CD4-positive, alpha-beta T cell treated with Interleukin-15 for 4 hours (primary cell): ENCODE data around the gene KRTAP10-5.
"Not testable (repeated sequence)": the region's sequence is repeated elsewhere in the genome, so short reads cannot be mapped to it uniquely, and the experiment has no call there.

Source experiments
- DNase-seq: peaks from one replicate; pipeline ENCODE4 v3.0.0-alpha.2; 2020; ENCODE audit warnings: low spot score

The KRTAP10-5 gene

GRCh38 chr21:44571844-44572782 is 8.3 kb downstream of the KRTAP10-5 start:
- no peak for DNase-seq

DNA sequence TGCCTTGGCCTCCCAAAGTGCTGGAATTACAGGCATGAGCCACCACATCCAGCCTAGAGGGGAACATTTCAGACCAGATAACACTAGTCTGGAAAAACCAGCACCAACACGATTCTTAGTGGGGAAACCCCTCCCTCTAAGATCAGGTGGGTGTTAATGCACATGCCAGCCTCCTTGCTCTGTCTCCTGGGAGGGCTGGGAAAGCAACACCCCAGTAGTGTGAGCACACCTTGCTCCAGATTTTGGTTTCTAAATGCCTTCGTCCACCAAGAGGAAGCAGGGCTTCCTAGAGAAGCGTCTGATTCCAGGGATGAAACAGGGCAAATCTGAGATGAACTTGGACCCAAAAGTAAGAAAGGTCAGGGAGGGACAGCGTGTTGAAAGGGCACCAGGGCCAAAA is 9.1 kb downstream of the KRTAP10-5 start:
- no peak for DNase-seq

DNA sequence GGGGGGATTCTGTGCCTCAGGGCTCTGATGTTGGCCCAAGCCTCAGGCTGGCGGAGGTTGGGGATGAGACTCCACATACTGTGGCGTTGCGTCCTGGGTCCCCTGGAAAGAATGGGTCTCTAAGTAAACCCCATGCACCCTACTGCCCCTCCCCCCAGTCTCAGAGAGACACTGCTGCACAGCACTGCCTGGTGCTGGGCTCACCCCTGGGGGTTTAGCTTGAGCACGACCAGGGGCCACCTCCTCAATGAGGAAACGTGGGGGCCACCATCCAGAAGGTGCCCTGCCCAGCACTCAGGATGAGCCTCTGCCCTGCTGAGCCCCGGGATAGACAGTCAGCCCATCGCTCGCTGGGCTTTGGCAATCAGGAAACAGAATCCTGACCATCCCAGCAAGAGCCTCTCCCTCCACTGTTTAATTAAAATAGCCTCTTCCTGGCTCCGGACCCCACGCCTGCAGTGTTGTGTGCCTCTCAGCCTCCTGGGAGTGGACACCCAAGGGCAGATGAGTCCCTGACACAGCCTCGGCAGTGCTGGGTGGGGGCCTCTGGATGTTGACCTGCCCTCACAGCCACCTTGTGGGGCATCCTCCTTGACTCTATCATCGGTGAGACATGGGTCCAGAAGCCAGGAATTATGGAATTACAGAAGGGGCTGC is 10.4 kb downstream of the KRTAP10-5 start:
- no peak for DNase-seq

- no peak for DNase-seq
These were observed 11.5 kb downstream of the KRTAP10-5 start for GRCh38 chr21:44568667-44569556.

- no peak for DNase-seq
These were observed 12.1 kb downstream of the KRTAP10-5 start for GRCh38 chr21:44568261-44568660.

GRCh38 chr21:44567481-44568171 is 12.8 kb downstream of the KRTAP10-5 start:
- DNase-seq = no peak

- DNase-seq = no peak
These were observed 14.0 kb downstream of the KRTAP10-5 start for GRCh38 chr21:44566403-44566802.

DNA sequence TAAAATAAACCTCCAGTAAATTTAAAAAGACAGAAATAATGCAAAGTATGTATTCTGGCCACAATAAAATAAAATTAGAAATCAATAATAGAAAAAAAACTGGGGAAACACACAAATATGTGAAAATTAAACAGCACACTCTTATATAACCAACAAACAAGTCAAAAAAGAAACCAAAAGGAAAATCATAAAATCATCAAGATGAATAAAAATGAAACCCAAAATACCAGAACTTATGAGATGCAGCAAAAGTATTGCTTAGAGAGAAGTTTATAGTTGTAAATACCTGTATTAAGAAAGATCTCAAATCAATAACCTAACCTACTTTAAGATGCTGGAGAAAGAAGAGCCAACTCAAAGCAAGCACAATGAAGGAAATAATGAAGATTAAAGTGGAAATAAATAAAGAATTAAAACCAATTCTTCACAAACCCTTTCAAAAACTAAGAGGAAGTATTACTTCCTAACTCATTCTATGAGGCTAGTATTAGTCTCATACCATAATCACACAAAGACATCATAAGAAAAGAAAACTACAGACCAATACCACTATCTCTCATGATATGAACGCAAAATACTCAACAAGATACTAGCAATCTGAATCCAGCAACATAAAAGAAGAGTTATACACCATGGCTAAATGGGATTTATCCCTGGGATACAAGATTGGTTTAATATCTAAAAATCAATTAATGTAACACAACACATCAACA is 15.4 kb downstream of the KRTAP10-5 start:
- no peak for DNase-seq

- no peak for DNase-seq
These were observed 16.3 kb downstream of the KRTAP10-5 start for GRCh38 chr21:44564099-44564498.

DNA sequence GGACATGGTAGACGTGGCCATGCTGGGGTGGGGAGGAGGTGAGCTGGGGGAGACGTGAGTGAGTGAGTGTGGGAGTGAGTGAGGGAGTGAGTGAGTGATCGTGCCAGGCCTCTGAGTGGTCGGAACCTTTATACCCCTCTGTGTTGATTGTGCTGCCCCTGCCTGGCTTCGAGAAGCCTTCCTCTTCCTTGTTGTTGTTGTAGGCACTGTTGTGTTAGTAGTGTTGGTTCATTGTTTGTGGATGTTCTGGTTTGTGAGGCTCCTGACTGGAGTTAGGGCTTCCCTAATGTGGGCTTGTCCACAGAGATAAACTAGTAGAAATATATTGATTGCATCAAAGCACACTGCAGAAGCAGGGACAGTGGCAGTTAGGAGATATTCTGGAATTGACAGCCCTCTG is 21.7 kb downstream of the KRTAP10-5 start, which contains the start of gene KRTAP10-3:
TSS of gene KRTAP10-3 (minus strand) at position 101 of the 400 bp plus-strand sequence. CDS start at position 21, 80 bp downstream.
- no peak for DNase-seq

- not testable (repeated sequence) for DNase-seq
These were observed 22.1 kb downstream of the KRTAP10-5 start for GRCh38 chr21:44558329-44558675.

DNA sequence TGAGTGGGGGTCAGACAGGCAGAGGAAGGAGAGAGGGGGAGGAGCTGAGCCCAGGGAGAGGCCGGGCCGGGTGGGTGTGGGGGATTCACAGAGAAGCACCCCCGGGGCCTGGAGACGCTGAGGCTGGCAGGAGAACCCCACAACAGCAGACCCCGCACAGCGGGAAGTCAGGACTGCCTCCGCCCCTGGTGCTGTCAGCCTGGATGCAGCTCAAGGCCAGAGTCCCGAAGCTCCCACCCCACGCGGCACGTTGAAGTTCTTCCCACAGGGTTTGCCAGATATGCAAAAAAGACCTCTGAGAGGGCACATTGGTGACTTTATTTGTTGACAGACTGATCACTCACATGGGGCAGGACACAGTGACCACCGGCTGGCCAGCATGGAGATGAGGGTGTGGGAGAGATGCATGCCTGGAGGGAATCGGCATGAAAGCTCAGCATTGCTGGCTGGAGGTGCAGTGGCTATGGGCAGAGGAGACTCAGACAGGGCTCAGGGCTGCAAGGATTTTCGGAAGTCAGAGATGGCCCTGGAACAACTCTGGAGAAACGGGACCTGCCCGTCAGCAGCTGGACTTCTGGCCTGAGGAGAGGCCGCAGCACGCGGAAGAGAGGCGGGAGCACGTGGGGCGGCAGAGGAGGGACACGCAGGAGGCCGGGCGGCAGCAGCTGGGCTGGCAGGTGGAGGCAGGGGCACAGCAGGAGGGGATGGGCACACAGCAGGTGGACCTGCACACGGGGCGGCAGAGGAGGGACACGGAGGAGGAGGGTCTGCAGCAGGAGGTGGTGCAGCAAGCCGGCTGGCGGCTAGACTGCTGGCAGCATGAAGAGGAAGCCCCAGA is 22.7 kb downstream of the KRTAP10-5 start:
- no peak for DNase-seq

- DNase-seq = no peak
These were observed 23.5 kb downstream of the KRTAP10-5 start for GRCh38 chr21:44556879-44557278.

DNA sequence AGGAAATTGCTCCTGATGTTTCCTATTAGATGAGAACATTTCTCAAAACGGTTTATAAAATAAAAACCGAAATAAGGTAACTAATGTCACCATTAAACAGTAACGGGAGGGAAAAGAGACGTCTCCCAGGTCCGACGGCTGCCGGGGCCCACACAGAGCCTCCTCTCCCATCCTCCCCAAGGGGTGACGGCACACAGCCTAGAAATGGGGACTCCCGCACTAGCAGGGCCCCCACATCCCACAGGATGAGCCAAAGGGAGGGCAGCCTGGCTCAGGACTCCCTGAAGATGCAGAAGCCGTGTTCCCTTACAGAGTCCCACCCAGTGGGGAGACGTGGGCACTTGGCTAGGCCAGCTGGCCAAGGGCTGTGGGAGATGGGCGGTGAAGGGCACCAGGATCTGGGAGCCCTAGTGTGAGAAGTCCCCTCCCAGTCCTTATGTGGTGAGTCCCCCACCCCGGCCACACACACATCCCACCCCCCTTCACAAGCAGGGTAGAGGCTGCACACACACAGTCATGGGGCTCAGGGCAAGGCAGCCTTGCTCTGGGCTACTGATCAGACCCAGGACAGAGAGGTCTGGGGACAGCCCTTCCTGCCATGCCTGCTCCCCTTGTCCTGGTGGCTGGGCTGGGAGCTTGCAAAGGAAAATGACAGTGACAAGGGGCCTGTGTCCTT is 25.1 kb downstream of the KRTAP10-5 start:
- no peak for DNase-seq

GRCh38 chr21:44552681-44553080 is 27.7 kb downstream of the KRTAP10-5 start:
- DNase-seq = no peak

DNA sequence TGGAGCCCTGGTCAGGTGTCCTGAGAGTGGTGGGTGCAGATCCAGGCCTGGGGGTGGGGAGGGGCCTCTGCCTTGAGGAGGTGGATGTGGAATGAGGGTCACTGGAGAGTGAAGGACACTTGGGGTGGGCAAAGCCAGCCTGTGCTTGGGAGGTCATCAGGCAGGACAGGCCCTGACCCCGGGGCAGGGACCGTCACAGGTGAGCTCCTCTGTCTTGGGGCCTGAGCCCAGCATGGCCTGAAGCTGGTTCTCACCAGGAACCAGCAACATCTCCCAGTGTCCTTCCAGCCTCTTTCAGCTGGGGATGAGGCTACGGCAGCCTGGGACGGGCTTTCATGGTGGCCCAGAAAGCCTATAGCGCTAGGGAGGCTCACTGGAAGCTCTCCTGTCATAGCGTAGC is 28.3 kb downstream of the KRTAP10-5 start:
- no peak for DNase-seq

GRCh38 chr21:44551340-44551961 is 29.0 kb downstream of the KRTAP10-5 start, which contains the start of gene KRTAP10-2:
Gene KRTAP10-2, minus strand, starts transcription at chr21:44551505. Its CDS starts 47 bp downstream, at chr21:44551458.
- DNase-seq = no peak

- no peak for DNase-seq
These were observed 29.6 kb downstream of the KRTAP10-5 start for GRCh38 chr21:44550807-44551206.

- not testable (repeated sequence) for DNase-seq
These were observed 30.1 kb downstream of the KRTAP10-5 start for GRCh38 chr21:44550285-44550684.
